ENCODE data around the gene SLC25A38. TPM values are rescaled to one million over a fixed set of nuclear protein-coding genes. Genes with fewer than 3 reads are reported as not detected.

SLC25A38 gene
- total RNA-seq, 2 donors from 2014 or later = 17.5 to 28.8 TPM

GRCh38 chr3:39428745-39429201 is 45.6 kb downstream of the SLC25A38 start:
- Histone ChIP-seq H3K36me3 (replicated peaks in 1 of 2; ENCODE audit: insufficient read depth in 1 of 2, low read depth in 2 of 2) (no peaks in the 10 kb centered on the region), H3K27me3 (no peaks in the 10 kb centered on the region), H3K4me3 (no peak overlapping the region), H3K27ac (no peak overlapping the region), H3K9me3 (no peaks in the 10 kb centered on the region), H3K4me1 (no peaks in the 10 kb centered on the region)
- TF ChIP-seq CTCF (IDR thresholded peaks at IDR 0.05) (no peak), POLR2A (IDR thresholded peaks at IDR 0.05) (no peak)
- intact Hi-C loops (cut with DNase I) = no loop called here
- ATAC-seq = peak; percentile 18
- 49 to 73% methylated on average over 12 to 22 of the region's 22 CpGs for WGBS, 2 donors
- peak in 2 of 4 donors; percentile 26 to 29 for DNase-seq

- ATAC-seq = no peak
- intact Hi-C loops (cut with DNase I) = no loop called here
These were observed 46.3 kb downstream of the SLC25A38 start for GRCh38 chr3:39429466-39429865.

GRCh38 chr3:39432342-39432741 is 49.2 kb downstream of the SLC25A38 start:
- Histone ChIP-seq H3K4me1 (no peaks in the 10 kb centered on the region), H3K4me3 (no peak overlapping the region), H3K9me3 (no peaks in the 10 kb centered on the region), H3K27ac (no peak overlapping the region), H3K27me3 (no peaks in the 10 kb centered on the region), H3K36me3 (replicated peaks in 1 of 2; ENCODE audit: insufficient read depth in 1 of 2, low read depth in 2 of 2) (no peaks in the 10 kb centered on the region)
- ATAC-seq = no peak
- TF ChIP-seq CTCF (IDR thresholded peaks at IDR 0.05) (no peak), POLR2A (IDR thresholded peaks at IDR 0.05) (no peak)
- WGBS, 2 donors = 79 to 91% methylated on average over 5 of the region's 5 CpGs
- no peak for DNase-seq
- intact Hi-C loops (cut with DNase I) = no loop called here

More at GRCh38 chr3:39429466-39429865, 46.3 kb downstream of the SLC25A38 start:
- no peak for DNase-seq
- H3K27ac ChIP-seq = no peak overlapping the region
- TF ChIP-seq CTCF (IDR thresholded peaks at IDR 0.05) (no peak), POLR2A (IDR thresholded peaks at IDR 0.05) (no peak)
- no peaks in the 10 kb centered on the region for H3K4me1 ChIP-seq
- H3K4me3 ChIP-seq = no peak overlapping the region
- H3K9me3 ChIP-seq = no peaks in the 10 kb centered on the region
- no peaks in the 10 kb centered on the region for H3K36me3 ChIP-seq (replicated peaks in 1 of 2; ENCODE audit: insufficient read depth in 1 of 2, low read depth in 2 of 2)
- 80 to 81% methylated on average over 11 of the region's 11 CpGs for WGBS, 2 donors
- no peaks in the 10 kb centered on the region for H3K27me3 ChIP-seq

GRCh38 chr3:39433642-39434041 is 50.5 kb downstream of the SLC25A38 start:
- WGBS, 2 donors = 58 to 65% methylated on average over 3 of the region's 3 CpGs
- H3K27ac ChIP-seq = no peak overlapping the region
- TF ChIP-seq POLR2A (IDR thresholded peaks at IDR 0.05) = no peak
- no peak for TF ChIP-seq CTCF (IDR thresholded peaks at IDR 0.05)
- no peaks in the 10 kb centered on the region for H3K4me1 ChIP-seq
- ATAC-seq (peak; percentile 42), DNase-seq (no peak)
- H3K4me3 ChIP-seq = no peak overlapping the region
- no peaks in the 10 kb centered on the region for H3K9me3 ChIP-seq
- H3K36me3 ChIP-seq (replicated peaks in 1 of 2; ENCODE audit: insufficient read depth in 1 of 2, low read depth in 2 of 2) = no peaks in the 10 kb centered on the region
- no peaks in the 10 kb centered on the region for H3K27me3 ChIP-seq
- intact Hi-C loops (cut with DNase I) = no loop called here

GRCh38 chr3:39434574-39434973 is 51.4 kb downstream of the SLC25A38 start:
- H3K4me3 ChIP-seq = no peak overlapping the region
- no peak overlapping the region for H3K27ac ChIP-seq
- no peaks in the 10 kb centered on the region for H3K4me1 ChIP-seq
- ATAC-seq = no peak
- H3K27me3 ChIP-seq = no peaks in the 10 kb centered on the region
- TF ChIP-seq POLR2A (IDR thresholded peaks at IDR 0.05) = no peak
- TF ChIP-seq CTCF (IDR thresholded peaks at IDR 0.05) = no peak
- DNase-seq = no peak
- 69 to 88% methylated on average over 3 to 5 of the region's 5 CpGs for WGBS, 2 donors
- intact Hi-C loops (cut with DNase I) = no loop called here
- no peaks in the 10 kb centered on the region for H3K9me3 ChIP-seq
- H3K36me3 ChIP-seq (replicated peaks in 1 of 2; ENCODE audit: insufficient read depth in 1 of 2, low read depth in 2 of 2) = no peaks in the 10 kb centered on the region
